Stimulated activated CD8-positive, alpha-beta memory T cell treated with anti-CD3 and anti-CD28 coated beads, Interleukin-7, amount 100 ng/mL, for 24 hours (primary cell): ENCODE measurements around the gene GRAMD1B.

Experiments
- DNase-seq: peaks from one replicate; pipeline ENCODE4 v3.0.0-alpha.2; 2020; ENCODE audit warnings: low read depth

GRAMD1B gene

GRCh38 chr11:123409456-123410217 lies 20.4 kb upstream of the GRAMD1B start:
- DNase-seq = no peak

GRCh38 chr11:123410218-123410549 lies 19.9 kb upstream of the GRAMD1B start:
- DNase-seq = no peak

- DNase-seq = no peak
Measured at GRCh38 chr11:123413636-123414035, 16.4 kb upstream of the GRAMD1B start.

- no peak for DNase-seq
Measured at GRCh38 chr11:123416566-123416965, 13.5 kb upstream of the GRAMD1B start.

GRCh38 chr11:123418351-123419114 lies 11.5 kb upstream of the GRAMD1B start:
- no peak for DNase-seq

- DNase-seq = no peak
Measured at GRCh38 chr11:123419731-123420452, 10.2 kb upstream of the GRAMD1B start.

- no peak for DNase-seq
Measured at GRCh38 chr11:123421589-123421988, 8.5 kb upstream of the GRAMD1B start.

- DNase-seq = no peak
Measured at GRCh38 chr11:123425367-123425766, 4.7 kb upstream of the GRAMD1B start.

GRCh38 chr11:123426789-123427188 lies 3.3 kb upstream of the GRAMD1B start:
- DNase-seq = no peak

GRCh38 chr11:123427405-123427804 lies 2.7 kb upstream of the GRAMD1B start:
- DNase-seq = no peak

GRCh38 chr11:123428116-123428715 lies 1.9 kb upstream of the GRAMD1B start:
- no peak for DNase-seq

GRCh38 chr11:123429336-123429735 lies 733 bp upstream of the GRAMD1B start:
- no peak for DNase-seq

GRCh38 chr11:123430721-123431497 lies 840 bp downstream of the GRAMD1B start:
- DNase-seq = no peak

- no peak for DNase-seq
Measured at GRCh38 chr11:123431619-123432018, 1.6 kb downstream of the GRAMD1B start.

- no peak for DNase-seq
Measured at GRCh38 chr11:123434262-123434661, 4.2 kb downstream of the GRAMD1B start.

- DNase-seq = no peak
Measured at GRCh38 chr11:123434911-123435310, 4.8 kb downstream of the GRAMD1B start.

GRCh38 chr11:123437236-123437979 lies 7.3 kb downstream of the GRAMD1B start:
- DNase-seq = no peak

GRCh38 chr11:123438131-123438627 lies 8.1 kb downstream of the GRAMD1B start:
- no peak for DNase-seq

- DNase-seq = no peak
Measured at GRCh38 chr11:123439616-123440015, 9.5 kb downstream of the GRAMD1B start.

- DNase-seq = no peak
Measured at GRCh38 chr11:123441161-123441560, 11.1 kb downstream of the GRAMD1B start.
